ENCODE measurements around the gene DPYD.
"Not testable (repeated sequence)": the region's sequence is repeated elsewhere in the genome, so short reads cannot be mapped to it uniquely, and the experiment has no call there.

DPYD gene

GRCh38 chr1:97258597-97258996, 662.2 kb downstream of the DPYD start:
- no peak for DNase-seq

GRCh38 chr1:97254731-97255463, 665.9 kb downstream of the DPYD start:
- DNase-seq, result no peak

GRCh38 chr1:97252925-97253324, 667.9 kb downstream of the DPYD start:
- no peak for DNase-seq

- no peak for DNase-seq
Observed at GRCh38 chr1:97252076-97252475, 668.8 kb downstream of the DPYD start.

- DNase-seq, result no peak
Observed at GRCh38 chr1:97247196-97247595, 673.6 kb downstream of the DPYD start.

GRCh38 chr1:97245682-97246081, 675.2 kb downstream of the DPYD start:
- DNase-seq, result no peak

- no peak for DNase-seq
Observed at GRCh38 chr1:97245026-97245425, 675.8 kb downstream of the DPYD start.

GRCh38 chr1:97243973-97244560, 676.8 kb downstream of the DPYD start:
- DNase-seq, result no peak

- no peak for DNase-seq
Observed at GRCh38 chr1:97238816-97239215, 682.0 kb downstream of the DPYD start.

- DNase-seq, result not testable (repeated sequence)
Observed at GRCh38 chr1:97231354-97231753, 689.5 kb downstream of the DPYD start.

GRCh38 chr1:97212671-97213070, 708.2 kb downstream of the DPYD start:
- DNase-seq, result no peak

- DNase-seq, result no peak
Observed at GRCh38 chr1:97210307-97210706, 710.5 kb downstream of the DPYD start.

- DNase-seq, result no peak
Observed at GRCh38 chr1:97209381-97209957, 711.4 kb downstream of the DPYD start.

- DNase-seq, result no peak
Observed at GRCh38 chr1:97207868-97208267, 713.0 kb downstream of the DPYD start.

- no peak for DNase-seq
Observed at GRCh38 chr1:97204468-97204867, 716.4 kb downstream of the DPYD start.

GRCh38 chr1:97202481-97203380, 718.1 kb downstream of the DPYD start:
- no peak for DNase-seq

- no peak for DNase-seq
Observed at GRCh38 chr1:97201641-97202040, 719.2 kb downstream of the DPYD start.

- no peak for DNase-seq
Observed at GRCh38 chr1:97200595-97200994, 720.2 kb downstream of the DPYD start.

- DNase-seq, result no peak
Observed at GRCh38 chr1:97196825-97197516, 723.9 kb downstream of the DPYD start.

- DNase-seq, result no peak
Observed at GRCh38 chr1:97192872-97193572, 727.8 kb downstream of the DPYD start.

GRCh38 chr1:97190326-97190725, 730.5 kb downstream of the DPYD start:
- no peak for DNase-seq

GRCh38 chr1:97186381-97186780, 734.5 kb downstream of the DPYD start:
- no peak for DNase-seq

Measured in stimulated activated CD4-positive, alpha-beta T cell treated with anti-CD3 and anti-CD28 coated beads, Interleukin-4, amount 100 ng/mL, for 24 hours (primary cell).